Stimulated activated CD4-positive, alpha-beta T cell treated with anti-CD3 and anti-CD28 coated beads, Interleukin-1b, Interleukin-23, amount 100 ng/mL, for 24 hours (primary cell): ENCODE measurements around the gene PDE1A.

Source experiments
- DNase-seq, 4 experiments: peaks; one replicate each; pipeline ENCODE4 v3.0.0-alpha.2; 2020; ENCODE audit warnings: low read depth in 4 of 4, low spot score in 1 of 4

Gene PDE1A

DNA sequence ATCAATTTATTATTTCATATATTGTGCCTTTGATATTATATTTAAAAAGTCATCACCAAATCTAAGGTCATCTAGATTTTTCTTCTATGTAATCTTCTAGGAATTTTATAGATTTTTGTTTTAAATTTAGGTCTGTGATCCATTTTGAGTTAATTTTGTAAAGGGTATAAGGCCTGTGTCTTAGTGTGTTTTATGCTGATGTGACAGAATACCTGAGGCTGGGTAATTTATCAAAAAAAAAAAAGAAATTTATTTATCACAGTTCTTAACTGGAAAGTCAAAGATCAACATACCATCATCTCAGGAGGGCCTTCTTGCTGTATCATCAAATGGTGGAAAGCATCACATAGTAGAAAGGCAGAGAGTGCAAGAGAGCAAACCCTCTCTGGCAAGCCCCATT lies 216.2 kb downstream of the PDE1A start:
- DNase-seq, result no peak

DNA sequence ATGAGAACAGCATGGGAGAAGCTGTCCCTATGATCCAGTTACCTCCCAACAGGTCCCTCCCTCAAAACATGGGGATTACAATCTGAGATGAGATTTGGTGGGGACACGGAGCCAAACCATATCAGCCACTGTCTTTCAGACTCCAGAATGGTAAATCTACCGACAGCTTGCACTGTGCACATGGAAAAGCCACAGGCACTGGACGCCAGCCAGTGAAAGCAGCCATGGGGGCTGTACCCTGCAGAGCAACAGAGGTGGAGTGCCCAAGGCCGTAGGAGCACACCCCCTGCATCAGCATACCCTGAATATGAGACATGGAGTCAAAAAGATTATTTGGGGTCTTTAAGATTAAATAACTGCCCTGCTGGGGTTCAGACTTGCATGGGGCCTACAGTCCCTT lies 218.4 kb downstream of the PDE1A start:
- DNase-seq, result no peak

DNA sequence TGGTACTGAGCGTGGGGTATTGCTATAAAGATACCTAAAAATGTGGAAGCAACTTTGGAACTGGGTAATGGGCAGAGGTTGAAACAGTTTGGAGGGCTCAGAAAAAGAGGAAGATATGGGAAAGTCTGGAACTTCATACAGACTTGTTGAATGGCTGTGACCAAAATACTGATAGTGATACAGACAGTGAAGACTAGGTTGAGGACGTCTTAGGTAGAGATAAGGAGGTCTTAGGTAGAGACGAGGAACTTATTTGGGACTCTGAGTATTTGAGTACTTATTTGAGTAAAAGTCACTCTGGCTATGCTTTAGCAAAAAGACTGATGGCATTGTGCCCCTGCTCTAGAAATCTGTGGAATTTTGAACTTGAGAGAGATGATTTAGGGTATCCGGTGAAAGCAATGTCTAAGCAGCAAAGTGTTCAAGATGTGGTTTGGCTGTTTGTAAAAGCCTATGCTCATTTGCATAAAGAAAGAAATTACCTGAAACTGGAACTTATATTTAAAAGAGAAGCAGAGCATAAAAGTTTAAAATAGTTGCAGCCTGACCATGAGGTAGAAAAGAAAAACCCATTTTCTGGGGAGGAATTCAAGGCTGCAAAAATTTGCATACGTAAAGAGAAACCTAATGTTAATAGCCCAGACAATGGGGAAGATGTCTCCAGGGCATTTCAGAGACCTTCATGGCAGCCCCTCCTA lies 219.6 kb downstream of the PDE1A start:
- DNase-seq, result no peak

DNA sequence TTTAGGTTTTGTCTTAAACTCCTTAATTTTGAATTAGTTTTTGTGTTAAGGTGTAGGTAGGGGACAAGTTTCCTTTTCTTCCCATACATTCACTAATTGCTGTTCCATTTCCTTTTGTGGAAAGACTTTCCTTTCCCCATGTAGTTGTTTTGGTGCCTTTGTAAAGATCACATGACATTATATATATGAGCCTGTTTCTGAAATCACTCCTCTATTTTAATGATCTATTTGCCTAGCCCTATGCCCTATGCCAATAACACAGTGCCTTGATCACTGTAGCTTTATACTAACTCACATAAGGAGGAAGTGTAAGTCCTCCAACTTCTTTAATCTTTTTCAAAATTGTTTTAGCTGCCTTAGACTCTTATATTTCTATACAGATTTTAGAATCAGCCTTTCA lies 229.3 kb downstream of the PDE1A start:
- no peak for DNase-seq

DNA sequence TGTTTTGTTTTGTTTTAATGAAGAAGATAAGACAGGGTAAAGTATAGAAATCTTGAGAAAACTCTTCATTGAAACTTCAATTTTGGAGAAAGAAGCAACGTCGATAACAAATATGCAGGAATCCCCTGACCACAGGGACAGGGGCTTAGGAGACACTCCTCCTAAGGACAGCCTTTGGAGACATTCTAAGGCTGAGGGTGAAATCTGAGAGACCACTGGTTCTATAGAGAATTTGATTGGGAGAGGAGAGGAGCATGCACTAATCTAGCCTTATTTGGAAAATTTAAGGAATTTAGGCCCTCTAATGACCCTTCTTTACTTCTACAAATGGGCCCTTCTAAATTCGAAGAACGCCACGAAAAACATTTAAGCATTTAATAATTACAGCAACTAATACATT lies 233.5 kb downstream of the PDE1A start:
- no peak for DNase-seq

DNA sequence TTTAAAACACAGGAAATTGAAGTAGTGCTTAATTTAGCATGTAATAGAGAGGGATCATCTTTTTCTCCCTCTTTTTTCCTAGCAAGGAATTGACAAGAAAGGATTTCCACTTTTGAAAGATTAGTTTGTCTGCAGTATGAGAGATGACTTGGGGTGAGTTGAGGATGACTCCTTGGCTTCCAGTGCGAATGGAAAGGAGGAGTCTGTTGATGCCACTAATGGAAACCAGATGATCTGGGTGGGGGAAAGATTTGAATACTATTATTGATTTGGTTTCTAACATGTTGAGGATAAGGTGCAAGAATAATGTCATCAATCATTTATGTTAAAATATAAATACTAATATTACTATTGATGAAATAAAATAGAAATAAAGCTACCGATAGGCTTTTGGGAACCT lies 235.8 kb downstream of the PDE1A start:
- DNase-seq, result no peak

DNA sequence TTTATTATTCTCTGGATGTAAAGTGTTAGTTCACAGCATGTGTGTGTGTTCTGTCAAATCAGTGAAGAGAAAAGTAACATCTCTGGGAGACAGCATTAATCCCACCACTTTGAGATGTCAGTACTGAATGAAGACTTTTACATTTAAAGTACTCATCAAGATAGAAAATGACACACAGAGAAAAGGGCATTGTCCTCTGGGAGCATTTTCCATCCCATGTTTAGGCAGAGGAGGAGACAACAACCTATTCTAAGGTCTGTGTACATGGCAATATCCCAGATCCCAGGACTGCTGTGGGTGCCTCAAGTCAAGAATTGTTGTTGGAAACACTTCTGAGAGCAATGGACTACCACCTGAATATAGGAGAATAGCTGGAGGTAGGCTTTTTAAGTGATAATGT lies 239.7 kb downstream of the PDE1A start:
- DNase-seq, result no peak

DNA sequence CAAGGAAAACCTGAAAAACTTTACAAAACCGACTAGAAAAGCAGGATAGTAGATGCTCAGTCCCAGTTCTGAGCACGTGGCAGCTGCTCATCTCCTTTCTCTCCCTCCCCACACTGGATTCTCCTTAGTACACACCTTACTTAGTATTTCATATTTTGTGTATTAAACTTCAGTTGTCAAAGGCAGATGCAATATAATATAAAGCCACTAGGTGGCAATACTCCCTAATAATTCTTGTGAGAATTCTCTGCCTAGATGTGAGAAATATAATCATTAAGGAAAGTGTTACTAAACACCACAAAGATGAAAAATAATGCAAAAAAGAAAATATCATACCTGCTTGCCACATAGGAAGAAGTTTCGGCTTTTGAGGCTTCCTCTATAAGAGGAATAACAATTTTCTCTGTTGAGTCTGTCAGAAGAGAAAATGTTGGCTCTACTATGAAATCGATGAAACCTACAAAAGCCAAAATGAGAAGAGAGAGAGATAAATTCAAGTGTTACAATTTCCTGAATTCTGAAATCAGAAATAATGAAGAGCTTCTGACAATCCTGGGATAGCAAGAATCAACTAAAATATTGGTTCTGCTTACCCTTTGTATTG lies 240.6 kb downstream of the PDE1A start:
- DNase-seq, result no peak

GRCh38 chr2:182182436-182182835 lies 244.4 kb downstream of the PDE1A start:
- DNase-seq, result no peak

DNA sequence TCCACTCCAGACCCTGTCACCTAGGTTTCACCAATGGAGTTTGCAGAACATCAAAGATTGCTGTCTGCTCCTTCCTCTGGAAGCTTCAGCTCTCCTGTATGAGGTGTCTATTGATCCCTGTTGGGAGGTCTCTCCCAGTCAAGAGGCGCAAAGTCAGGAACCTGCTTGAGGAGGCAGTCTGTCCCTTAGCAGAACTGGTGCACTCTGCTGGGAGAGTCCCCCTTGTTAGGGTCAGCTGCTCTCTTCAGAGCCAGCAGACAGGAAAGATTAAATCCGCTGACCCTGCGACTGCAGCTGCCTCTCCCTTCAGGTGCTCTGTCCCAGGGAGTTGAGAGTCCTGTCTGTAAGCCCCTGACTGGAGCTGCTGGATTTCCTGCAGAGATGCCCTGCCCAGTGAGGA lies 245.5 kb downstream of the PDE1A start:
- no peak for DNase-seq

GRCh38 chr2:182179176-182179575 lies 247.7 kb downstream of the PDE1A start:
- DNase-seq, result no peak

DNA sequence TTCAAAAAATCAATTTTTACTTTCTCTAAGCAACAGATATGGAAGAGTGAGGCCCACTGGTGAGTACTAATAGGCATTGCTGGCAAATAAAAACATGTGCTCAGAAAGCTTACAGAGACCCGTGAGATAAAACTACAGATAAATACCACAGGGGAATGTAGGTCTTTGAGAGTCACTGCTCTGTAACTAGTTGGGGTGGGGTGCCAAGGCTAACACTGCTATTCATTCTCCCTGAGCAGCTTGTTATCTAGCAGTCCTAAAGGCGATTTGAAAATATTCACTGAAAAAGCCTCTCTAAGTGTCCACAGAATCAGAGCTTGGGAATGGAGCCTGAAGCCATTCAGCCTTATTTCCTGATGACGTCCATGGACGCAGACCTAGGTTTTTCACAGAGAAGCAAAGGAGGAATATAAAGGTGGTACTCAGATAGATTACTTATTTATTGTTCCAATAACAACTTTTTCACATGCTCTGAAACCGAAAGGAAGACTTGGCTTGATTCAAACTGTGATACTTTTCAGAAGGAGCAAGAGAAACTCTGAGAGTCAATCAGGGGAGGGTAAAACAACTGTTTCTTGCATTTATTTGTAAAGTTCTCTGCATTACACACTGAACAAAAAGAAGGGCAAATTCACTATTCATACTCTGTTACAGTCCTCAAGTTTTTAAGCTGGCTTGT lies 252.8 kb downstream of the PDE1A start:
- no peak for DNase-seq

DNA sequence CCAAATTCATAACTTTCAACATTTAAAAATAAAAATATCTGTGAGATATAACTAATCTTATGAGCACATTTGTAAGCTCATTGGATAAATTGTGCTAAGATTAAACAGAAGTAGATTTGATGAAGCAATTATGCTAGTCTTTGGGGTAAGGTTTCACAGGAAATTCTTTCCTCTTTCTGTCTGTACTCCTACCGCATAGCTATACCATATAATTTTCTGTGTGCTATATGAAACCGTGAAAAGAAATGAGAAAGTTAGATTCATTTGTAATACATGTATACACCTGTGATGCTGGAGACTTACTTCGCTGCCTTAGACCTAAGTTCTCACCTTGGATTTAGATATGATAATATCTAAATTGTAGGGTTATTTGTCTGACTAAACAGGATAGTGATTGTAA lies 256.5 kb downstream of the PDE1A start:
- DNase-seq, result no peak

DNA sequence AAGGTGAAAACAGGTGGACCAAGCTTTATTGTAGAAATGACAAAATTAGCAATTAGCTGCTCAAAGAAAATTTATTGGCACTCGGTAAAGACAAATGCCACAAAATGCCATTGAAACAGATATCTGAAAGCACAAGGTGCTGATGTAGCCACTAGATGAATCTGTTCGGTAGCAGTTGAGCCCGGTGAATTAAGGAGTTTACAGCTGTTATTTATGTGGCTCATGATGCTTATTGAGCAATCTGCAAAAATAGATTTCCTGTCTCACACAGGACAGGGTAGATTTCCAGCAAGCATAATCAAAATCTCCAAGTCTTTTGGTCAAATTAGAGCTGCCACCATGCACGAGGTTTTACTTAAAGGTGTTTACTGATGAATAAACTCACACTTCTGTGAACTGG lies 259.0 kb downstream of the PDE1A start:
- no peak for DNase-seq

- DNase-seq, result no peak
Measured at GRCh38 chr2:182166841-182167240, 260.0 kb downstream of the PDE1A start.

DNA sequence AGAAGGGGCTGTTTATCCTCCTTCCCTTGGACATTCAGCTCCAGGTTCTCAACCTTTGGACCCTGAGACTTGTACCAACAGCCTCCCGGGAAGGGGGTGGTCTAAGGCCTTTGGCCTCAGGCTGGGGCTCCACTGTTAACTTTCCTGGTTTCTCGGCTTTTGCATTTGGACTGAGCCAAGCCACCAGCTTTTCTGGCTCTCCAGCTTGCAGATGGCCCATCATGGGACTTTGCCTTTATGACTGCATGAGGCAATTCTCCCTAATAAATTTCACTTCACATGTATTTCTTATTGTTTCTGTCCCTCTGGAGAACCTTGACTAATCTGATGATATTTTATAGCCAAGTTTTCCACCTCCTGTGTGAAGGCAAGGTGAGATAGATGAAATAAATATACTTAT lies 260.4 kb downstream of the PDE1A start:
- no peak for DNase-seq

DNA sequence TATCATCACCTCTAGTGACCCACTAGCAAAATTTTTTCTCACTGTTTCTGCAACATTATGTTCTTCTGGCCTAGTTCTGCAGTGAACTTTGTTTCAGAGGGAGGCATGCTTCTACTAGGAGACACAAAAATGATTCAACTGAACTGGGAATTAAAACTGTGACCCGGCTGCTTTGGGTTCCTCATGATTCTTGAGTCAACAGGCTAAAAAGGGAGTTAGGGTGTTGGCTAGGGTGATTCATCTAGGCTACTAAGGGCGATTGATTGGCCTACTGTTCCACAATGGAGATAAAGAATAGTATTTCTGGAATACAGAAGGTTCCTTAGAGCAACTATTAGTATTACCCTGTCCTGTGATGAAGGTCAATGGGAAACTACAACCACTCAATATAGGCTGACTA lies 261.6 kb downstream of the PDE1A start:
- no peak for DNase-seq

DNA sequence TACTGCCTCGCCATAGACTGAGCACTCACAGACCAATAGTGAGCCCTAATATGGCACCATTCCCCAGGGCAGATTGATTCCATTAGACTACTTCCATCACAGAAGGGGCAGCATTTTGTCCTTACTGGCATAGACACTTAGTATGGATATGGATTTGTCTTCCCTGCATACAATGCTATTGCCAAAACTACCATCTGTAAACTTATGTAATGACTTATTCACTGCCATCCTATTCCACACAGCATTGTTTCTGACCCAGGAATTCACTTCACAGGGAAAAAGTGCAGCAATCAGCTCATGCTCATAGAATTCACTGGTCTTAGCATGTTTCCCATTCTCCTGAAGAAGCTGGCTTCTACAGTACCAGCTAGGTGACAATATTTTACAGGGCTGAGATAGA lies 262.1 kb downstream of the PDE1A start:
- no peak for DNase-seq

- no peak for DNase-seq
Measured at GRCh38 chr2:182163878-182164277, 263.0 kb downstream of the PDE1A start.

- no peak for DNase-seq
Measured at GRCh38 chr2:182148344-182148743, 278.5 kb downstream of the PDE1A start.

DNA sequence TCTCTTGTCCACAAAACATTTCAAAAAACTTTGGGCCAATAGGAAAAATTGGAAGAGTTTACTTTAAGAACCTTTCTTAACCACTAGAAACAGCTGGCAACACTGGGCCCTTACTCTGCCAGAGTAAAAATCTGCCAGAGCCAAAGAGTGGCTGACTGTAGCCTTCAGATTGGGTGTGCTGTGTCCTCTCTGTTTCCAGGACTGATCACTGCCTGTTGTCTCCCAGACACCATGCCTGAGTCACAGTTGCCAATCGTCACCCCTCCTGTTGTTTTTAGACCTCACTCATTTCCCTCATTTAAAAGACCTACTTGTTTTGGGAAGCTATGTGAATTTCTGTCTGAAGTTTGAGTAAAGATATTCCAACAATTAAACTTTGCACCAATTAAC lies 282.1 kb downstream of the PDE1A start:
- no peak for DNase-seq

DNA sequence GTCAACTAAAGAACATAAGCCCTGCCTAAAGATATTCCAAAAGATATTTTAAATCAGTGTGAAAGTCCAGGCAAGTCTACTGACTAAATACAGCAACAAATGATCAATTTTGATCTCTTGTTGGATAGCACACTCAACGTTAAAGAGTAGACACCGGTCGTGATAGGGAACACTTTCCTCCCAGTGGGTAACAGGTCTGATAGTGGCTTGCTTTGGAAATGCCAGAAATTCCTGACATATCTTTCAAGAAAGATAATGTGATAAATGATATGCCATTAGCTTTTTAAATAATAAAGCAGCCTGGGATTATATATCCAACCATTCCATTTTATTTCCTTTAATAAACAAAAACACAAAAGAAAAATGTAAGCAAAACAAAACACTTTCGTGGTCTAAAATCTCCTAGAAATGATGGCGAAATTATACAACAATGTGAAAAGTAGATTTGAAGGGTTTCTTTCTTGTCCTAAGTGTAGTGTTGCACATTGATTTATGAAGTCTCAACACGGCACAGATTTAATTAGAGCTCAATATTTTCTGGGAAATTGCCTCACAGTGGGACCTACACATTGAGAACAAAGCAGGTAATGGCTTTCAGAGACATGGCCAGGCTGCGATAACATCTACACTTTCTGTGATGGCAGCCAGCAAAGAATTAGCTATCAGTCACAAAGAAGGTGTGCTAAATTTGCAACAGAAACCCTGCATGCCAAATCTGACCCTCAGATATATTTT lies 282.6 kb downstream of the PDE1A start:
- DNase-seq, result no peak
